IMR-90 (cell line): ENCODE data around the gene SPATA21. TPM values are rescaled to one million over a fixed set of nuclear protein-coding genes. Genes with fewer than 3 reads are reported as not detected.

Experiments used
- ATAC-seq: fragments of 200-7000 bp; cut with Tn5 transposase; 2 replicates; pipeline ENCODE4 v1.9.1; 2020; ENCODE audit warnings: low read depth, mild to moderate bottlenecking, moderate library complexity
- BruUV-seq: library from RNA; stranded (reverse); fragments of 400-500 nt; replicated peaks from 2 replicates; lab custom pipeline; 2021; lab: Mats Ljungman, UMichigan
- CTCF ChIA-PET: fragments of 300-600 bp; formaldehyde crosslinking; extraction: SDS; loops from one replicate; lab custom pipeline; 2021; ENCODE audit warnings: antibody characterized with exemption; lab: Yijun Ruan, JAX
- POLR2A ChIA-PET: fragments of 300-600 bp; sonication (Branson Sonifier 250); formaldehyde crosslinking; loops from one replicate; lab custom pipeline; 2022; ENCODE audit warnings: antibody characterized with exemption; ENCODE audit not compliant: unreplicated experiment; lab: Charles Lee
- DNase-seq: peaks from one replicate; pipeline ENCODE4 v3.0.0; 2013
- H2AFZ ChIP-seq: replicated peaks from 2 replicates; pipeline ENCODE3; 2013; ENCODE audit warnings: low read length, mild to moderate bottlenecking; ENCODE audit not compliant: poor library complexity
- H2AK5ac ChIP-seq: 2 replicates; pipeline ENCODE4 v1.6.1; 2013; ENCODE audit warnings: low read depth, low read length, inconsistent platforms
- H2AK9ac ChIP-seq: replicated peaks from 2 replicates; pipeline ENCODE3; 2013; ENCODE audit warnings: mild to moderate bottlenecking, low read depth, low read length, moderate library complexity; ENCODE audit not compliant: poor library complexity
- H2BK120ac ChIP-seq: 2 replicates; pipeline ENCODE4 v1.6.1; 2013; ENCODE audit warnings: low read depth, low read length, inconsistent platforms
- H2BK15ac ChIP-seq: 3 replicates; pipeline ENCODE4 v1.6.1; 2013; ENCODE audit warnings: low read depth, low read length, inconsistent platforms
- H2BK20ac ChIP-seq: 2 replicates; pipeline ENCODE4 v1.6.1; 2013; ENCODE audit warnings: low read depth, mild to moderate bottlenecking, inconsistent platforms, low read length, moderate library complexity
- H2BK5ac ChIP-seq: 2 replicates; pipeline ENCODE4 v1.6.1; 2013; ENCODE audit warnings: mild to moderate bottlenecking, low read depth, low read length, inconsistent platforms; ENCODE audit not compliant: poor library complexity, severe bottlenecking
- H3K14ac ChIP-seq: replicated peaks from 2 replicates; pipeline ENCODE4 v1.6.1; 2013; ENCODE audit warnings: low read depth, low read length, inconsistent platforms
- H3K18ac ChIP-seq: 2 replicates; pipeline ENCODE4 v1.6.1; 2013; ENCODE audit warnings: low read depth, low read length, control low read depth
- H3K23ac ChIP-seq: 2 replicates; pipeline ENCODE4 v1.6.1; 2013; ENCODE audit warnings: low read depth, low read length, inconsistent platforms
- H3K27ac ChIP-seq: 2 replicates; pipeline ENCODE4 v1.5.1; 2013; ENCODE audit warnings: mild to moderate bottlenecking, control low read depth, low read length; ENCODE audit not compliant: insufficient read depth
- H3K27me3 ChIP-seq: 2 replicates; pipeline ENCODE4 v1.6.1; 2013; ENCODE audit warnings: low read length; ENCODE audit not compliant: control insufficient read depth, insufficient read depth
- H3K36me3 ChIP-seq: 2 replicates; pipeline ENCODE4 v1.6.1; 2013; ENCODE audit warnings: low read length, mixed read lengths; ENCODE audit not compliant: control insufficient read depth, insufficient read depth
- H3K4ac ChIP-seq: 2 replicates; pipeline ENCODE4 v1.6.1; 2013; ENCODE audit warnings: low read depth, low read length, inconsistent platforms
- H3K4me1 ChIP-seq: 2 replicates; pipeline ENCODE4 v1.6.1; 2013; ENCODE audit warnings: low read length, mixed read lengths; ENCODE audit not compliant: control insufficient read depth, insufficient read depth
- H3K4me2 ChIP-seq: 2 replicates; pipeline ENCODE4 v1.6.1; 2013; ENCODE audit warnings: low read depth, mild to moderate bottlenecking, control low read depth, low read length, moderate library complexity
- H3K4me3 ChIP-seq: 2 replicates; pipeline ENCODE4 v1.5.1; 2013; ENCODE audit warnings: low read depth, mild to moderate bottlenecking, control low read depth, low read length, moderate library complexity; ENCODE audit not compliant: insufficient read depth
- H3K56ac ChIP-seq: 2 replicates; pipeline ENCODE4 v1.6.1; 2013; ENCODE audit warnings: low read length, inconsistent platforms; ENCODE audit not compliant: insufficient read depth; ENCODE audit errors: extremely low read depth
- H3K79me1 ChIP-seq, 2 experiments: 2 replicates each; pipeline ENCODE4 v1.6.1; 2013; ENCODE audit warnings: low read length in 2 of 2, inconsistent platforms in 1 of 2, low read depth in 1 of 2
- H3K9ac ChIP-seq: 2 replicates; pipeline ENCODE4 v1.6.1; 2013; ENCODE audit warnings: low read depth, low read length, control low read depth
- H3K9me1 ChIP-seq: 2 replicates; pipeline ENCODE4 v1.6.1; 2013; ENCODE audit warnings: low read length, inconsistent platforms; ENCODE audit not compliant: insufficient read depth
- H3K9me3 ChIP-seq: 2 replicates; pipeline ENCODE4 v1.6.1; 2013; ENCODE audit warnings: low read length; ENCODE audit not compliant: control insufficient read depth, insufficient read depth
- H4K20me1 ChIP-seq: 2 replicates; pipeline ENCODE4 v1.6.1; 2013; ENCODE audit warnings: low read length, inconsistent platforms; ENCODE audit not compliant: insufficient read depth
- H4K5ac ChIP-seq: 2 replicates; pipeline ENCODE4 v1.6.1; 2013; ENCODE audit warnings: mild to moderate bottlenecking, low read depth, low read length, control low read depth
- H4K8ac ChIP-seq, 2 experiments: 2 replicates each; pipeline ENCODE4 v1.6.1; 2013; ENCODE audit warnings: low read depth in 2 of 2, low read length in 2 of 2, control low read depth in 1 of 2, inconsistent platforms in 1 of 2
- H4K91ac ChIP-seq: 2 replicates; pipeline ENCODE4 v1.6.1; 2013; ENCODE audit warnings: low read depth, low read length, inconsistent platforms; ENCODE audit not compliant: insufficient read depth
- BHLHE40 ChIP-seq: fragments of 150-350 bp; IDR thresholded peaks from 2 replicates; pipeline ENCODE4 v1.6.1; 2016; ENCODE audit warnings: mild to moderate bottlenecking, low read depth, low read length
- CEBPB ChIP-seq: IDR thresholded peaks from 2 replicates; pipeline ENCODE4 v1.6.1; 2012; ENCODE audit warnings: low read depth, low read length, improper control_type of control experiment
- CHD1 ChIP-seq: IDR thresholded peaks from 2 replicates; pipeline ENCODE4 v1.6.1; 2012; ENCODE audit warnings: low read depth, low read length, improper control_type of control experiment
- FOS ChIP-seq: fragments of 150-350 bp; IDR thresholded peaks from 2 replicates; pipeline ENCODE4 v1.6.1; 2016; ENCODE audit warnings: low read depth, low read length
- MAFK ChIP-seq: IDR thresholded peaks from 2 replicates; pipeline ENCODE4 v1.6.1; 2012; ENCODE audit warnings: low read depth, low read length, improper control_type of control experiment
- MAZ ChIP-seq: IDR thresholded peaks from 2 replicates; pipeline ENCODE4 v1.6.1; 2012; ENCODE audit warnings: low read depth, mild to moderate bottlenecking, low read length, improper control_type of control experiment, moderate library complexity, borderline replicate concordance
- RCOR1 ChIP-seq: IDR thresholded peaks from 2 replicates; pipeline ENCODE4 v1.6.1; 2012; ENCODE audit warnings: mild to moderate bottlenecking, low read length, improper control_type of control experiment; ENCODE audit not compliant: insufficient replicate concordance
- RFX5 ChIP-seq: IDR thresholded peaks from 2 replicates; pipeline ENCODE4 v1.8.0; 2012; ENCODE audit warnings: low read depth, mild to moderate bottlenecking, low read length, moderate library complexity
- SMC3 ChIP-seq: fragments of 150-350 bp; IDR thresholded peaks from 2 replicates; pipeline ENCODE4 v1.6.1; 2016; ENCODE audit warnings: low read depth, mild to moderate bottlenecking, antibody characterized with exemption, low read length, moderate library complexity
- WGBS, 2 experiments: methylation state at CpG; one replicate each; pipeline versions ENCODE4 v1.1.5 to v1.1.7; 2013; ENCODE audit warnings: missing lambda C conversion rate in 2 of 2; ENCODE audit not compliant: insufficient read length in 1 of 2; ENCODE audit errors: extremely low coverage in 2 of 2; 5-methylcytosine and 5-hydroxymethylcytosine counted together
- dilution Hi-C: fragments of 300-500 bp; cut with HindIII; formaldehyde crosslinking; loops from one replicate; pipeline ENCODE4 v1.14.3; 2018; ENCODE audit warnings: low sequenced_read_pairs; ENCODE audit not compliant: unreplicated experiment
- in situ Hi-C: fragments of 300-500 bp; cut with MboI; formaldehyde crosslinking; loops from 3 replicates; pipeline ENCODE4 v1.14.3; 2019; ENCODE audit warnings: low sequenced_read_pairs, inconsistent platforms, mixed read lengths
- intact Hi-C: fragments of 100-400 bp; cut with micrococcal nuclease; formaldehyde crosslinking; loops from 2 replicates; pipeline ENCODE4 v1.10.0; 2022
- polyA plus RNA-seq, 3 experiments: library from polyadenylated mRNA; depleted of rRNA; stranded (reverse); fragments of >200 nt; gene quantifications; 2 replicates each; pipeline ENCODE4 v1.2.3, GENCODE V29; 2012; ENCODE audit warnings: low replicate concordance in 1 of 3
- total RNA-seq: library from RNA; depleted of rRNA; stranded (reverse); fragments of >200 nt; gene quantifications from 2 replicates; pipeline ENCODE4 v1.2.3, GENCODE V29; 2012
- TF ChIP-seq, protein P1 (sequence below): fragments of 150-350 bp; IDR thresholded peaks from 2 replicates; pipeline ENCODE4 v1.6.1; 2017; ENCODE audit warnings: mild to moderate bottlenecking, antibody characterized with exemption, low read length, low read depth
- TF ChIP-seq, protein P2 (sequence below): conservative IDR thresholded peaks from 2 replicates; pipeline ENCODE4 v1.5.1; 2012; ENCODE audit warnings: mild to moderate bottlenecking, low read depth, low read length, improper control_type of control experiment

The SPATA21 gene
- total and polyA plus RNA-seq, 2 of the 4 experiments (the other 2 are of a cell fraction): not detected

DNA sequence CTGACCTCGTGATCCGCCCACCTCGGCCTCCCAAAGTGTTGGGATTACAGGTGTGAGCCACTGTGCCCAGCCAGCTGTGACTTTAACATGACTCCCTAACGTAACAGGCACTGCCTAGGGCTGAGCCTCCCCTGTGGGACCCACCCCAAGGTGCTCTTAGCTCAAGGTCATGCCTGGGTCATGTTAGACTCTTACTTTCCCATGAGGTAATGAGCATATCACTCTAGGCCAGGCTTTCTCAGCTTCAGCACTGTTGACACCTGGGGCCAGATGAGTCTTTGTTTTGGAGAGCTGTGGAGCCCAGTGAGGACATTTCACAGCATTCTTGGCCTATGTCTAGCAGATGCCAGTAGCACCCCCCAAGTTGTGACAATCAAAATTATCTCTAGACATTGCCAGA is 7.8 kb upstream of the SPATA21 start:
- Histone ChIP-seq H3K9me3 (no peaks in the 10 kb centered on the region), H3K4me2 (no peak overlapping the region), H2AK5ac (no peak overlapping the region), H4K20me1 (peaks cover 39% of the 10 kb centered on the region; the same call in 1 of the 2 replicates), H3K14ac (no peak overlapping the region), H3K9ac (no peak overlapping the region), H2BK20ac (no peak overlapping the region), H2AK9ac (no peak overlapping the region), H4K5ac (no peak overlapping the region), H4K8ac (no peak overlapping the region), H2BK5ac (no peak overlapping the region), H2AFZ (no peak overlapping the region), H3K4me3 (no peak overlapping the region), H4K91ac (no peak overlapping the region), H3K4me1 (peaks cover 2% of the 10 kb centered on the region), H3K23ac (no peak overlapping the region), H3K79me1 (peaks cover 32 to 88% of the 10 kb centered on the region in 2 experiments), H3K36me3 (peaks cover 54% of the 10 kb centered on the region), H2BK120ac (no peak overlapping the region), H3K9me1 (peaks cover 9% of the 10 kb centered on the region; the same call in 1 of the 2 replicates), H3K18ac (no peak overlapping the region), H3K27me3 (no peaks in the 10 kb centered on the region), H3K4ac (no peak overlapping the region), H3K56ac (no peak overlapping the region), H3K27ac (no peak overlapping the region), H2BK15ac (no peak overlapping the region)
- ChIA-PET POLR2A (no interaction called here), CTCF (no interaction called here)
- no peak for ATAC-seq
- intact Hi-C loops (no loop called here), in situ Hi-C loops (no loop called here), dilution Hi-C loops (no loop called here)
- TF ChIP-seq MAFK (no peak), RCOR1 (no peak), FOS (no peak), MAZ (no peak), CEBPB (no peak), RFX5 (no peak), CHD1 (no peak), SMC3 (no peak), BHLHE40 (no peak)
- TF ChIP-seq, protein P1, sequence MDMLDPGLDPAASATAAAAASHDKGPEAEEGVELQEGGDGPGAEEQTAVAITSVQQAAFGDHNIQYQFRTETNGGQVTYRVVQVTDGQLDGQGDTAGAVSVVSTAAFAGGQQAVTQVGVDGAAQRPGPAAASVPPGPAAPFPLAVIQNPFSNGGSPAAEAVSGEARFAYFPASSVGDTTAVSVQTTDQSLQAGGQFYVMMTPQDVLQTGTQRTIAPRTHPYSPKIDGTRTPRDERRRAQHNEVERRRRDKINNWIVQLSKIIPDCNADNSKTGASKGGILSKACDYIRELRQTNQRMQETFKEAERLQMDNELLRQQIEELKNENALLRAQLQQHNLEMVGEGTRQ: no peak
- TF ChIP-seq, protein P2, sequence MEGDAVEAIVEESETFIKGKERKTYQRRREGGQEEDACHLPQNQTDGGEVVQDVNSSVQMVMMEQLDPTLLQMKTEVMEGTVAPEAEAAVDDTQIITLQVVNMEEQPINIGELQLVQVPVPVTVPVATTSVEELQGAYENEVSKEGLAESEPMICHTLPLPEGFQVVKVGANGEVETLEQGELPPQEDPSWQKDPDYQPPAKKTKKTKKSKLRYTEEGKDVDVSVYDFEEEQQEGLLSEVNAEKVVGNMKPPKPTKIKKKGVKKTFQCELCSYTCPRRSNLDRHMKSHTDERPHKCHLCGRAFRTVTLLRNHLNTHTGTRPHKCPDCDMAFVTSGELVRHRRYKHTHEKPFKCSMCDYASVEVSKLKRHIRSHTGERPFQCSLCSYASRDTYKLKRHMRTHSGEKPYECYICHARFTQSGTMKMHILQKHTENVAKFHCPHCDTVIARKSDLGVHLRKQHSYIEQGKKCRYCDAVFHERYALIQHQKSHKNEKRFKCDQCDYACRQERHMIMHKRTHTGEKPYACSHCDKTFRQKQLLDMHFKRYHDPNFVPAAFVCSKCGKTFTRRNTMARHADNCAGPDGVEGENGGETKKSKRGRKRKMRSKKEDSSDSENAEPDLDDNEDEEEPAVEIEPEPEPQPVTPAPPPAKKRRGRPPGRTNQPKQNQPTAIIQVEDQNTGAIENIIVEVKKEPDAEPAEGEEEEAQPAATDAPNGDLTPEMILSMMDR: no peak
- BruUV-seq: no TSS peak
- WGBS, 2 experiments: 100% methylated on average over 2 of the region's 4 CpGs; no CpG with 5 or more reads in 1 of the 2 experiments
- no peak for DNase-seq
